ENCODE measurements around the gene MAST4. TPM values are rescaled to one million over a fixed set of nuclear protein-coding genes. Genes with fewer than 3 reads are reported as not detected.

Gene MAST4
- total and polyA plus RNA-seq, 2 of the 8 experiments (the other 6 are each of a cell fraction or from before 2014, with no cell fraction given): 1.5 to 2.6 TPM

DNA sequence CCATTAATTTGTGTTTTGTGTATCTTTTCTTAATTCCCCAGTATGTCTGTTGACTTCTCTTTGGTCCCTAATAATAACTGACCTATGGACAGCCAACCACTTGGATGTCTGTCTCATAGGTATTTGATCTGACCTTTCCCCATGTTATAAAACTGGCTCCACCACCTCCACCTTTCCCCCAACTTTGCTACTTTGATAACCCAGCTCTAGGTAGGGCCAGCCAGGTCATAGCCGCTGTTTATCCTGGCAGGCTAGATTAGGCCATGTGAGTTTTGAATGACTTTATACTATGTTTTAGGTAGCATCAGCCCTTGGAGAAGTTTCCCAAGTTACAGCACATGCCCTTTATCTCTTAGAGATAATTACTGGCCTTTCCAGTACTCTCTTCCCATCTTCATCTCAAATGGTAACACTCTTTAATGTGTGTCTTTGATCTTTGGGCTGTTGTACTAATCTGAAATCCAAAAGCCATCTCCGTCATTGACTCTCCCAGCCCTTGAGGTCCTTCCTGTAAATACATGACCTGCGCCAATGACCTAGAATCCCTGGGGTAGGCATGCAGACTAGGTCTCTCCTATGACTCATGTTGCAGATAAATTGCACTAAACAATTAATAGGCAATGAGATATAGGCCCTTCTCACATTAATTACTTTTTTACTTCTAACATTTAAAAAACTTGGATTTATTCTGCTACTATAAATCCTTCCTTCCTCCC, 447.8 kb downstream of the MAST4 start (continued):
- TF ChIP-seq, protein P1, sequence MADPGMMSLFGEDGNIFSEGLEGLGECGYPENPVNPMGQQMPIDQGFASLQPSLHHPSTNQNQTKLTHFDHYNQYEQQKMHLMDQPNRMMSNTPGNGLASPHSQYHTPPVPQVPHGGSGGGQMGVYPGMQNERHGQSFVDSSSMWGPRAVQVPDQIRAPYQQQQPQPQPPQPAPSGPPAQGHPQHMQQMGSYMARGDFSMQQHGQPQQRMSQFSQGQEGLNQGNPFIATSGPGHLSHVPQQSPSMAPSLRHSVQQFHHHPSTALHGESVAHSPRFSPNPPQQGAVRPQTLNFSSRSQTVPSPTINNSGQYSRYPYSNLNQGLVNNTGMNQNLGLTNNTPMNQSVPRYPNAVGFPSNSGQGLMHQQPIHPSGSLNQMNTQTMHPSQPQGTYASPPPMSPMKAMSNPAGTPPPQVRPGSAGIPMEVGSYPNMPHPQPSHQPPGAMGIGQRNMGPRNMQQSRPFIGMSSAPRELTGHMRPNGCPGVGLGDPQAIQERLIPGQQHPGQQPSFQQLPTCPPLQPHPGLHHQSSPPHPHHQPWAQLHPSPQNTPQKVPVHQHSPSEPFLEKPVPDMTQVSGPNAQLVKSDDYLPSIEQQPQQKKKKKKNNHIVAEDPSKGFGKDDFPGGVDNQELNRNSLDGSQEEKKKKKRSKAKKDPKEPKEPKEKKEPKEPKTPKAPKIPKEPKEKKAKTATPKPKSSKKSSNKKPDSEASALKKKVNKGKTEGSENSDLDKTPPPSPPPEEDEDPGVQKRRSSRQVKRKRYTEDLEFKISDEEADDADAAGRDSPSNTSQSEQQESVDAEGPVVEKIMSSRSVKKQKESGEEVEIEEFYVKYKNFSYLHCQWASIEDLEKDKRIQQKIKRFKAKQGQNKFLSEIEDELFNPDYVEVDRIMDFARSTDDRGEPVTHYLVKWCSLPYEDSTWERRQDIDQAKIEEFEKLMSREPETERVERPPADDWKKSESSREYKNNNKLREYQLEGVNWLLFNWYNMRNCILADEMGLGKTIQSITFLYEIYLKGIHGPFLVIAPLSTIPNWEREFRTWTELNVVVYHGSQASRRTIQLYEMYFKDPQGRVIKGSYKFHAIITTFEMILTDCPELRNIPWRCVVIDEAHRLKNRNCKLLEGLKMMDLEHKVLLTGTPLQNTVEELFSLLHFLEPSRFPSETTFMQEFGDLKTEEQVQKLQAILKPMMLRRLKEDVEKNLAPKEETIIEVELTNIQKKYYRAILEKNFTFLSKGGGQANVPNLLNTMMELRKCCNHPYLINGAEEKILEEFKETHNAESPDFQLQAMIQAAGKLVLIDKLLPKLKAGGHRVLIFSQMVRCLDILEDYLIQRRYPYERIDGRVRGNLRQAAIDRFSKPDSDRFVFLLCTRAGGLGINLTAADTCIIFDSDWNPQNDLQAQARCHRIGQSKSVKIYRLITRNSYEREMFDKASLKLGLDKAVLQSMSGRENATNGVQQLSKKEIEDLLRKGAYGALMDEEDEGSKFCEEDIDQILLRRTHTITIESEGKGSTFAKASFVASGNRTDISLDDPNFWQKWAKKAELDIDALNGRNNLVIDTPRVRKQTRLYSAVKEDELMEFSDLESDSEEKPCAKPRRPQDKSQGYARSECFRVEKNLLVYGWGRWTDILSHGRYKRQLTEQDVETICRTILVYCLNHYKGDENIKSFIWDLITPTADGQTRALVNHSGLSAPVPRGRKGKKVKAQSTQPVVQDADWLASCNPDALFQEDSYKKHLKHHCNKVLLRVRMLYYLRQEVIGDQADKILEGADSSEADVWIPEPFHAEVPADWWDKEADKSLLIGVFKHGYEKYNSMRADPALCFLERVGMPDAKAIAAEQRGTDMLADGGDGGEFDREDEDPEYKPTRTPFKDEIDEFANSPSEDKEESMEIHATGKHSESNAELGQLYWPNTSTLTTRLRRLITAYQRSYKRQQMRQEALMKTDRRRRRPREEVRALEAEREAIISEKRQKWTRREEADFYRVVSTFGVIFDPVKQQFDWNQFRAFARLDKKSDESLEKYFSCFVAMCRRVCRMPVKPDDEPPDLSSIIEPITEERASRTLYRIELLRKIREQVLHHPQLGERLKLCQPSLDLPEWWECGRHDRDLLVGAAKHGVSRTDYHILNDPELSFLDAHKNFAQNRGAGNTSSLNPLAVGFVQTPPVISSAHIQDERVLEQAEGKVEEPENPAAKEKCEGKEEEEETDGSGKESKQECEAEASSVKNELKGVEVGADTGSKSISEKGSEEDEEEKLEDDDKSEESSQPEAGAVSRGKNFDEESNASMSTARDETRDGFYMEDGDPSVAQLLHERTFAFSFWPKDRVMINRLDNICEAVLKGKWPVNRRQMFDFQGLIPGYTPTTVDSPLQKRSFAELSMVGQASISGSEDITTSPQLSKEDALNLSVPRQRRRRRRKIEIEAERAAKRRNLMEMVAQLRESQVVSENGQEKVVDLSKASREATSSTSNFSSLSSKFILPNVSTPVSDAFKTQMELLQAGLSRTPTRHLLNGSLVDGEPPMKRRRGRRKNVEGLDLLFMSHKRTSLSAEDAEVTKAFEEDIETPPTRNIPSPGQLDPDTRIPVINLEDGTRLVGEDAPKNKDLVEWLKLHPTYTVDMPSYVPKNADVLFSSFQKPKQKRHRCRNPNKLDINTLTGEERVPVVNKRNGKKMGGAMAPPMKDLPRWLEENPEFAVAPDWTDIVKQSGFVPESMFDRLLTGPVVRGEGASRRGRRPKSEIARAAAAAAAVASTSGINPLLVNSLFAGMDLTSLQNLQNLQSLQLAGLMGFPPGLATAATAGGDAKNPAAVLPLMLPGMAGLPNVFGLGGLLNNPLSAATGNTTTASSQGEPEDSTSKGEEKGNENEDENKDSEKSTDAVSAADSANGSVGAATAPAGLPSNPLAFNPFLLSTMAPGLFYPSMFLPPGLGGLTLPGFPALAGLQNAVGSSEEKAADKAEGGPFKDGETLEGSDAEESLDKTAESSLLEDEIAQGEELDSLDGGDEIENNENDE (IDR thresholded peaks at IDR 0.05; ENCODE audit: insufficient replicate concordance, low read length): no peak
- TF ChIP-seq JUN (IDR thresholded peaks at IDR 0.05; ENCODE audit: low read depth, low read length) (no peak), SIX5 (IDR thresholded peaks at IDR 0.05; ENCODE audit: low read depth, low read length) (no peak), TAF7 (optimal IDR thresholded peaks at IDR 0.05; ENCODE audit: borderline replicate concordance, low read depth, low read length) (no peak), RAD21 (IDR thresholded peaks at IDR 0.05 in 1 of 2, conservative IDR thresholded peaks at IDR 0.05 in 1 of 2; ENCODE audit: low read depth in 2 of 2, low read length in 2 of 2) (no peak), NANOG (IDR thresholded peaks at IDR 0.05; ENCODE audit: insufficient read depth, low read depth, low read length, poor library complexity, severe bottlenecking) (no peak), KDM1A (IDR thresholded peaks at IDR 0.05; ENCODE audit: borderline replicate concordance, low read length) (no peak), SAP30 (IDR thresholded peaks at IDR 0.05; ENCODE audit: insufficient read depth, insufficient replicate concordance, low read length) (no peak)
- TF ChIP-seq, protein P2, sequence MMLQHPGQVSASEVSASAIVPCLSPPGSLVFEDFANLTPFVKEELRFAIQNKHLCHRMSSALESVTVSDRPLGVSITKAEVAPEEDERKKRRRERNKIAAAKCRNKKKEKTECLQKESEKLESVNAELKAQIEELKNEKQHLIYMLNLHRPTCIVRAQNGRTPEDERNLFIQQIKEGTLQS (IDR thresholded peaks at IDR 0.05; ENCODE audit: insufficient read depth, low read depth, low read length): no peak

Data from H1 (cell line).